Activated naive CD8-positive, alpha-beta T cell (primary cell): ENCODE measurements around the gene ZNF362.
"Not testable (repeated sequence)": the region's sequence is repeated elsewhere in the genome, so short reads cannot be mapped to it uniquely, and the experiment has no call there.

Source experiments
- H3K27ac Mint-ChIP-seq: one replicate; pipeline ENCODE4 v1.8.0; 2021; ENCODE audit warnings: mixed read lengths
- H3K27me3 Mint-ChIP-seq: one replicate; pipeline ENCODE4 v1.8.0; 2021; ENCODE audit warnings: mixed read lengths
- H3K36me3 Mint-ChIP-seq: one replicate; pipeline ENCODE4 v1.8.0; 2021; ENCODE audit warnings: mixed read lengths
- H3K4me1 Mint-ChIP-seq: one replicate; pipeline ENCODE4 v1.8.0; 2021; ENCODE audit warnings: low read depth, mixed read lengths
- H3K4me3 Mint-ChIP-seq: one replicate; pipeline ENCODE4 v1.8.0; 2021; ENCODE audit warnings: mild to moderate bottlenecking, mixed read lengths
- H3K9me3 Mint-ChIP-seq: one replicate; pipeline ENCODE4 v1.8.0; 2021; ENCODE audit warnings: low read depth, mixed read lengths

The ZNF362 gene

DNA sequence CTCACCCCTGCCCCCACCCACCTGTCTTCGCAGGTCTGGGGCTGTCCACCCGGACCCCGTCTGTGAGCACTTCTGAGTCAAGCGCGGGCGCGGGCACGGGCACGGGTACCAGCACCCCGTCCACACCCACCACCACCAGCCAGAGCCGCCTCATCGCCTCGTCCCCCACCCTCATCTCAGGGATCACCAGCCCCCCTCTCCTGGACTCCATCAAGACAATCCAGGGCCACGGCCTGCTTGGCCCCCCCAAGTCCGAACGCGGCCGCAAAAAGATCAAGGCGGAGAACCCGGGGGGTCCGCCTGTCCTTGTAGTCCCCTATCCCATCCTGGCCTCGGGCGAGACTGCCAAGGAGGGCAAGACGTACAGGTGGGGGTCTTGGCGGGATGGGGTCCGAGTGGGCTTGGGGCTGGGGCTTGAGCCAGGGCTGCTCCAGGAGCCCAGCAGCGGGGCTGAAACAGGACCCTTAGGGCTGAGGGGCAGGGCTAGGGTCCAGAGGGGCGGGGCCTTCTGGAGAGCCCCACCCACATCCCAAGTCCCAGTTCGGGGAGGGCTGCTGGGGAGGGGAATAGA, 23.9 kb downstream of the ZNF362 start:
- Mint-ChIP-seq H3K4me1 (no peaks in the 10 kb centered on the region), H3K9me3 (no peaks in the 10 kb centered on the region), H3K36me3 (peaks cover 6% of the 10 kb centered on the region), H3K27me3 (no peaks in the 10 kb centered on the region), H3K4me3 (no peak overlapping the region), H3K27ac (no peak overlapping the region)

DNA sequence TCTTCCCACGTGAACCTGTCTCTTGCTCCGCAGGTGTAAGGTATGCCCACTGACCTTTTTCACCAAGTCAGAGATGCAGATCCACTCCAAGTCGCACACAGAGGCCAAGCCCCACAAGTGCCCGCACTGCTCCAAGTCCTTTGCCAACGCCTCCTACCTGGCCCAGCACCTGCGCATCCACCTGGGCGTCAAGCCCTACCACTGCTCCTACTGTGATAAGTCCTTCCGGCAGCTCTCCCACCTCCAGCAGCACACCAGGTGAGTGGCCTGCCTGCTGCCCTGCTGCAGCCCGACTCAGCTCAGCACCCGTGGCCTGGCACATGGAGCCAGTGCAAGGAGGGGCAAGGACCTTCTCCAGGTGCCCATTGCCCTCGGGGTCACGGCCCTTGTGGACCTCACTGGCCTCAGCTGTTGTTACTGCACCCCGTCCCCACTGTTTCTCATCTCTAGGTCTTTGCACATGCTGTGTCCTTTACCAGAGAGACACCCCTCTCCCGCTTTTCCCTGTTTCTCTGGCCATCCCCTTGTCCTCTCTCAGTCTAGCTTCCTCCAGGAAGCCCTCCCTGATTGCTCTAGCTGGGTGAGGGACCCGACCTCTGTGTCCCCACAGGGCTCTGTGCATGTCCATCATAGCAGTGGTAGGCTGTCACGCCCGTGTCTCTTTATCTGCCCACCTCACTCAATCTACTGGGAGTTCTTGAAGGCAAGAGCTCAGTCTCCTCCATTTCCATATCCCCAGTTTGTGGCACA, 25.4 kb downstream of the ZNF362 start:
- Mint-ChIP-seq H3K4me1 (peaks cover under 1% of the 10 kb centered on the region), H3K36me3 (peaks cover 7% of the 10 kb centered on the region), H3K4me3 (no peak overlapping the region), H3K9me3 (no peaks in the 10 kb centered on the region), H3K27ac (no peak overlapping the region), H3K27me3 (no peaks in the 10 kb centered on the region)

DNA sequence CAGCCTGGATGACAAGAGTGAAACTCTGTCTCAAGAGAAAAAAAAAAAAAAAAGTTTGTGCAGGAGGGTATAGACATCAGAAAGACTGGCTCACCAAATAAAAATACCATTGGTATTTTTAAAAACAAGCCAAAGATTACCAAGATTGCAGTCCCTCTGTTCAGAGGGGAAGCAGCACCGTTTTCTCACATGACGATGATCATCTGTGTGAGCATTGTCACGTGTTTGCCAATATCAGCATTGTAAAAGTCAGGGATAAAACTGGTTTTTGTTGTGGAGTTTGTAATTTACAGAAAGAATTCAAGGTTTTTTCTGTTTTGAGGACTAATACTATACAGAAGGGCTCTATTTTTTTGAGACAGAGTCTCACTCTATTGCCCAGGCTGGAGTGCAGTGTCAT, 26.5 kb downstream of the ZNF362 start:
- Mint-ChIP-seq H3K27me3 (no peaks in the 10 kb centered on the region), H3K9me3 (no peaks in the 10 kb centered on the region), H3K27ac (no peak overlapping the region), H3K4me3 (no peak overlapping the region), H3K4me1 (peaks cover 2% of the 10 kb centered on the region), H3K36me3 (peaks cover 8% of the 10 kb centered on the region)

GRCh38 chr1:33284049-33284448, 27.8 kb downstream of the ZNF362 start:
- no peaks in the 10 kb centered on the region for H3K9me3 Mint-ChIP-seq
- peaks cover 11% of the 10 kb centered on the region for H3K36me3 Mint-ChIP-seq
- H3K4me1 Mint-ChIP-seq = peaks cover 2% of the 10 kb centered on the region
- no peak overlapping the region for H3K27ac Mint-ChIP-seq
- no peak overlapping the region for H3K4me3 Mint-ChIP-seq
- H3K27me3 Mint-ChIP-seq = no peaks in the 10 kb centered on the region

- Mint-ChIP-seq H3K4me1 (peaks cover 2% of the 10 kb centered on the region), H3K4me3 (no peak overlapping the region), H3K36me3 (peaks cover 18% of the 10 kb centered on the region), H3K9me3 (no peaks in the 10 kb centered on the region), H3K27ac (no peak overlapping the region), H3K27me3 (no peaks in the 10 kb centered on the region)
Observed at GRCh38 chr1:33286451-33287185, 30.3 kb downstream of the ZNF362 start.

DNA sequence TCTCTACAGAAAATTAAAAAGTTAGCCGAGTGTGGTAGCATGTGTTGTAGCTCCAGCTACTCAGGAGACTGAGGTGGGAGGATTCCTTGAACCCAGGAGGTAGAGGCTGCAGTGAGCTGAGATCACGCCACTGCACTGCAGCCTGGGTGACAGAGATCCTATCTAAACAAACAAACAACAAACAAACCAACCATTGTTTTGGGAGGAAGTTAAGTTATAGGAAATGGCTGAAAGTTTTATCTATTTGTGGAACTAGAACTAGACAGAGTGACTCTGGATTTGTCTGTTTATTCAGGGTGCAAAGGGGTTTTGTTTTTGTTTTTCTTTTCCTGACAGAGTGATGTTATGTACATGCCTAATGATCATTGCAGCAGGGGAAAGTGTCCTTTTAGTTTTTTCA, 31.0 kb downstream of the ZNF362 start:
- Mint-ChIP-seq H3K27me3 (no peaks in the 10 kb centered on the region), H3K9me3 (no peaks in the 10 kb centered on the region), H3K4me1 (peaks cover 2% of the 10 kb centered on the region), H3K4me3 (no peak overlapping the region), H3K27ac (no peak overlapping the region), H3K36me3 (peaks cover 16% of the 10 kb centered on the region)

GRCh38 chr1:33288976-33289857, 32.9 kb downstream of the ZNF362 start:
- Mint-ChIP-seq H3K9me3 (no peaks in the 10 kb centered on the region), H3K27ac (no peak overlapping the region), H3K27me3 (no peaks in the 10 kb centered on the region), H3K4me3 (no peak overlapping the region), H3K36me3 (peaks cover 14% of the 10 kb centered on the region), H3K4me1 (peaks cover 2% of the 10 kb centered on the region)

DNA sequence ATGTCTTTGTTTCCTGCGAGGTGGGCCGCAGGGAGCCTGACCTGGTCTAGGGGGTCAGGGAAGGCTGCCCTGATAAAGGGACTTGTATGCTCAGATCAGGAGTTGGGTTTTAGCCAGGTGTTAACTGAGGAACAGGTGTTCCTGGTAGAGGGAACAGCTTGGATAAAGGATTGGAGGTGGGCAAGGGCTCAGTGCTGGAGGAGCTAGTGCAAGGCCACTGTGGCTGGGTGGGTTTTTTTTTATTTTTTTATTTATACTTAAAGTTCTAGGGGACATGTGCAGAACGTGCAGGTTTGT, 33.5 kb downstream of the ZNF362 start:
- Mint-ChIP-seq H3K36me3 (peaks cover 12% of the 10 kb centered on the region), H3K9me3 (no peaks in the 10 kb centered on the region)

GRCh38 chr1:33290615-33291014, 34.3 kb downstream of the ZNF362 start:
- H3K4me3 Mint-ChIP-seq, H3K27ac Mint-ChIP-seq, H3K9me3 Mint-ChIP-seq, H3K27me3 Mint-ChIP-seq, H3K4me1 Mint-ChIP-seq: not testable (repeated sequence)
- H3K36me3 Mint-ChIP-seq = peaks cover 12% of the 10 kb centered on the region

More for the DNA sequence above, 33.5 kb downstream of the ZNF362 start:
- no peak overlapping the region for H3K4me3 Mint-ChIP-seq
- H3K4me1 Mint-ChIP-seq = peaks cover 2% of the 10 kb centered on the region
- H3K27me3 Mint-ChIP-seq = no peaks in the 10 kb centered on the region
- H3K27ac Mint-ChIP-seq = no peak overlapping the region

- no peaks in the 10 kb centered on the region for H3K27me3 Mint-ChIP-seq
- H3K36me3 Mint-ChIP-seq = peaks cover 12% of the 10 kb centered on the region
- no peak overlapping the region for H3K27ac Mint-ChIP-seq
- H3K9me3 Mint-ChIP-seq = no peaks in the 10 kb centered on the region
- no peak overlapping the region for H3K4me3 Mint-ChIP-seq
- H3K4me1 Mint-ChIP-seq = no peaks in the 10 kb centered on the region
Observed at GRCh38 chr1:33292726-33293340, 36.5 kb downstream of the ZNF362 start.

- Mint-ChIP-seq H3K4me3 (no peak overlapping the region), H3K27me3 (no peaks in the 10 kb centered on the region), H3K36me3 (peaks cover 6% of the 10 kb centered on the region), H3K9me3 (no peaks in the 10 kb centered on the region), H3K4me1 (no peaks in the 10 kb centered on the region), H3K27ac (peak overlapping the region; percentile 47)
Observed at GRCh38 chr1:33294071-33295010, 38.0 kb downstream of the ZNF362 start.

DNA sequence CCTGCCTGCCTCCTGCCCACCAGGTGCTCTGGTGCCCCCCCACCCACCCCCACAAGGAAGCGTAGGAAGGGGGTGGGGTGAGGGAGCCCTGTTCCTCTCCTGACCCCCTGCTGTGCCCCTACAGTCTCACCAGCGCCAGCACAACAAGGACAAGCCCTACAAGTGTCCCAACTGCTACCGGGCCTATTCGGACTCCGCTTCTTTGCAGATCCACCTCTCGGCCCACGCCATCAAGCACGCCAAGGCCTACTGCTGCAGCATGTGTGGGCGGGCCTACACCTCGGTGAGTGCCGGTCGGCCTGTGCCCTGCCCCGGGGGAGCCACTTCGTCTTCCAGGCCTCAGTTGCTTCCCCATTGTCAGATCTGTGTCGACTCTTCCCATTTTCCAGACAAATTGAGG, 38.7 kb downstream of the ZNF362 start:
- no peak overlapping the region for H3K4me3 Mint-ChIP-seq
- peaks cover 2% of the 10 kb centered on the region for H3K36me3 Mint-ChIP-seq
- no peaks in the 10 kb centered on the region for H3K4me1 Mint-ChIP-seq
- no peaks in the 10 kb centered on the region for H3K27me3 Mint-ChIP-seq
- no peak overlapping the region for H3K27ac Mint-ChIP-seq
- H3K9me3 Mint-ChIP-seq = no peaks in the 10 kb centered on the region

DNA sequence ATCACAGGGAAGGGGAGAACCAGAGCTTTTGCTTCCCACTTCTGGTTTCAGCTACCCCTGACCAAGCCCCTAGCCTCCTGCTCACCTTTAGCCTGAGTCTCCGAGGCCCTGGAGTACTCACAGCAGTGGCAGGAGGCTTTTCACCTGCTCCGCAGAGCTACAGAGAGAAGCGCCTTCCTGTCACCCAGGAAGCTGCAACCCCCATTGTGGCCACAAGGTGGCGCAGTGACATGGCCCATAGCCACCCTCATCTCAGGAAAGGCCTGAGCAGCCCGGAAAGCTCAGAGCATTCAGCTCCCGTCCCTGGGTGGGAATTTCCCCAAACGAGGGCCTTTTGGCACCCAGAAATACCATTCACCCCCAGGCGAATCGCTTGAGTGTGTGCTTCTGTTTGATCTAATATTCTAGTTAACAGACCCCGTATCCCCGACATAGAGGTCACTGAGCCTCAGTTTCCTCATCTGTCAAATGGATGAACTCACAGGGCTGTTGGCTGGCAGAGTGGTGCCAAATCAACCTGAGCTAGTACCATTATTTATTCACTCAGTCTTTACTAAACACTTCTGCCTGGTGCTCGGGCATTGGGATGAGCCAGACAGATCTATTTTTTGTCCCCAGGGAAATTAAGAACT, 39.3 kb downstream of the ZNF362 start:
- no peak overlapping the region for H3K27ac Mint-ChIP-seq
- H3K9me3 Mint-ChIP-seq = no peaks in the 10 kb centered on the region
- peaks cover 2% of the 10 kb centered on the region for H3K36me3 Mint-ChIP-seq
- H3K27me3 Mint-ChIP-seq = no peaks in the 10 kb centered on the region
- no peak overlapping the region for H3K4me3 Mint-ChIP-seq
- no peaks in the 10 kb centered on the region for H3K4me1 Mint-ChIP-seq
